Endothelial cell of umbilical vein (primary cell): Measurements from ENCODE around the gene SNX24. TPM values are rescaled to one million over a fixed set of nuclear protein-coding genes. Genes with fewer than 3 reads are reported as not detected.

Experiments used
- Bru-seq: library from RNA; stranded (reverse); fragments of 400-500 nt; gene quantifications from one replicate; lab custom pipeline; 2021; lab: Mats Ljungman, UMichigan
- BruChase-seq, 2 experiments: library from RNA; stranded (reverse); fragments of 400-500 nt; gene quantifications; one replicate each; lab custom pipeline; 2021; lab: Mats Ljungman, UMichigan
- BruUV-seq: library from RNA; stranded (reverse); fragments of 400-500 nt; replicated peaks from 2 replicates; lab custom pipeline; 2021; lab: Mats Ljungman, UMichigan
- CTCF ChIA-PET: fragments of 300-600, 350-600 bp; sonication (Branson Sonifier 250); formaldehyde crosslinking; loops from one replicate; lab custom pipeline; 2021; ENCODE audit warnings: antibody characterized with exemption, inconsistent platforms; lab: Charles Lee
- POLR2A ChIA-PET: fragments of 300-600, 350-600 bp; sonication (Branson Sonifier 250); formaldehyde crosslinking; loops from one replicate; lab custom pipeline; 2021; ENCODE audit warnings: antibody characterized with exemption, inconsistent platforms; lab: Charles Lee
- DNase-seq: peaks from one replicate; pipeline ENCODE4 v3.0.0-alpha.2; 2011; ENCODE audit warnings: low read depth, low spot score
- FAIRE-seq: peaks from 2 replicates; lab custom pipeline; 2011; peaks lifted over from hg19 to GRCh38; lab: Jason Lieb, UNC
- H2AFZ ChIP-seq: 2 replicates; pipeline ENCODE4 v1.6.0; 2012; ENCODE audit warnings: low read depth, low read length, control low read depth, inconsistent platforms
- H3K27ac ChIP-seq: 2 replicates; pipeline ENCODE4 v1.5.1; 2011; ENCODE audit warnings: low read depth, mild to moderate bottlenecking, control low read depth, low read length, moderate library complexity; ENCODE audit not compliant: insufficient read depth
- H3K27me3 ChIP-seq, 2 experiments: 2 replicates each; pipeline versions ENCODE4 v1.6.0 to v1.6.1; 2011; ENCODE audit warnings: low read length in 2 of 2, mixed read lengths in 1 of 2; ENCODE audit not compliant: control insufficient read depth in 2 of 2, insufficient read depth in 2 of 2
- H3K36me3 ChIP-seq, 2 experiments: 2 replicates in 1 of 2; 3 replicates in 1 of 2; pipeline ENCODE4 v1.5.1; 2011; ENCODE audit warnings: low read length in 2 of 2, mild to moderate bottlenecking in 1 of 2, moderate library complexity in 1 of 2; ENCODE audit not compliant: control insufficient read depth in 2 of 2, insufficient read depth in 2 of 2; ENCODE audit errors: extremely low read depth in 1 of 2
- H3K4me1 ChIP-seq: 3 replicates; pipeline ENCODE4 v1.5.1; 2011; ENCODE audit warnings: mild to moderate bottlenecking, low read length; ENCODE audit not compliant: control insufficient read depth, insufficient read depth; ENCODE audit errors: extremely low read depth
- H3K4me2 ChIP-seq: 2 replicates; pipeline ENCODE4 v1.6.1; 2011; ENCODE audit warnings: low read length, control low read depth, mixed read lengths; ENCODE audit not compliant: insufficient read depth
- H3K4me3 ChIP-seq, 3 experiments: fragments of 200-600 bp in 1 of 3; sonication (generic), shearing (Covaris generic) in 1 of 3; replicated peaks in 1 of 3; 2 replicates each; pipeline ENCODE4 v1.5.1; 2011 to 2016; ENCODE audit warnings: control low read depth in 3 of 3, low read length in 3 of 3, mild to moderate bottlenecking in 2 of 3, inconsistent platforms in 1 of 3, low read depth in 1 of 3, moderate library complexity in 1 of 3; ENCODE audit not compliant: insufficient read depth in 1 of 3
- H3K79me2 ChIP-seq: 2 replicates; pipeline ENCODE4 v1.6.0; 2012; ENCODE audit warnings: low read length, inconsistent platforms; ENCODE audit not compliant: control insufficient read depth, insufficient read depth
- H3K9ac ChIP-seq: replicated peaks from 2 replicates; pipeline ENCODE3; 2011; ENCODE audit warnings: low read length, control low read depth; ENCODE audit not compliant: insufficient read depth; ENCODE audit errors: extremely low read depth
- H3K9me1 ChIP-seq: replicated peaks from 3 replicates; pipeline ENCODE4 v1.6.0; 2011; ENCODE audit warnings: mild to moderate bottlenecking, low read length; ENCODE audit not compliant: control insufficient read depth, insufficient read depth; ENCODE audit errors: extremely low read depth
- H3K9me3 ChIP-seq: replicated peaks from 2 replicates; pipeline ENCODE4 v1.5.1; 2012; ENCODE audit warnings: low read length, inconsistent platforms; ENCODE audit not compliant: control insufficient read depth, insufficient read depth
- H4K20me1 ChIP-seq: replicated peaks from 2 replicates; pipeline ENCODE3; 2011; ENCODE audit warnings: mild to moderate bottlenecking, low read length; ENCODE audit not compliant: control insufficient read depth, insufficient read depth; ENCODE audit errors: extremely low read depth
- CTCF ChIP-seq, 2 donors: IDR thresholded peaks; 1 replicate in 1 of 2; 2 replicates in 1 of 2; pipeline ENCODE4 v1.5.1; 2011; ENCODE audit warnings: low read length in 2 of 2, mild to moderate bottlenecking in 2 of 2, moderate library complexity in 2 of 2, control low read depth in 1 of 2, inconsistent platforms in 1 of 2, low read depth in 1 of 2; ENCODE audit not compliant: insufficient read depth in 1 of 2; ENCODE audit errors: extremely low read depth in 1 of 2
- EZH2 ChIP-seq: IDR thresholded peaks from 2 replicates; pipeline ENCODE4 v1.6.1; 2012; ENCODE audit warnings: borderline replicate concordance, low read depth, mild to moderate bottlenecking, moderate library complexity, low read length, inconsistent platforms; ENCODE audit not compliant: severe bottlenecking
- FOS ChIP-seq: IDR thresholded peaks from 2 replicates; pipeline ENCODE4 v1.6.1; 2011; ENCODE audit warnings: mild to moderate bottlenecking, low read length, moderate library complexity, borderline replicate concordance; ENCODE audit not compliant: insufficient read depth
- GATA2 ChIP-seq: IDR thresholded peaks from 2 replicates; pipeline ENCODE4 v1.7.0; 2011; ENCODE audit warnings: low read depth, mild to moderate bottlenecking, moderate library complexity, mixed read lengths, low read length; ENCODE audit not compliant: insufficient read length, insufficient read depth
- JUN ChIP-seq: IDR thresholded peaks from 2 replicates; pipeline ENCODE4 v1.6.1; 2011; ENCODE audit warnings: borderline replicate concordance, low read depth; ENCODE audit not compliant: insufficient read length, insufficient read depth
- MAX ChIP-seq: IDR thresholded peaks from 2 replicates; pipeline ENCODE4 v1.6.1; 2011; ENCODE audit not compliant: insufficient read depth, insufficient read length
- MYC ChIP-seq: IDR thresholded peaks from one replicate; pipeline ENCODE4 v1.6.1; 2011; ENCODE audit warnings: mild to moderate bottlenecking, low read depth, low read length
- POLR2A ChIP-seq: IDR thresholded peaks from 2 replicates; pipeline ENCODE4 v1.6.1; 2012; ENCODE audit warnings: low read depth, mild to moderate bottlenecking, control low read depth, low read length
- POLR2AphosphoS5 ChIP-seq: IDR thresholded peaks from 2 replicates; pipeline ENCODE4 v1.6.1; 2012; ENCODE audit warnings: low read depth, mild to moderate bottlenecking, control low read depth, low read length, moderate library complexity; ENCODE audit not compliant: insufficient read depth
- dilution Hi-C: fragments of 300-500 bp; cut with MboI; formaldehyde crosslinking; loops from one replicate; pipeline ENCODE4 v1.15.0; 2019; ENCODE audit warnings: low sequenced_read_pairs; ENCODE audit not compliant: extremely low pct_ligation_motif_present
- intact Hi-C: fragments of 100-400 bp; cut with micrococcal nuclease; formaldehyde crosslinking; loops from one replicate; pipeline ENCODE4 v1.10.0; 2022
- long read RNA-seq: library from polyadenylated mRNA; stranded (forward); transcript quantifications from one replicate; pipeline ENCODE4 v2.0.0, GENCODE V29; 2021
- polyA minus RNA-seq, 3 experiments: library from RNA; depleted of rRNA, polyadenylated mRNA; stranded (reverse); fragments of >200 nt; gene quantifications; 1 replicate in 1 of 3; 2 replicates in 2 of 3; pipeline ENCODE4 v1.2.3, GENCODE V29; 2011
- polyA plus RNA-seq, 4 experiments: library from polyadenylated mRNA; depleted of rRNA in 3 of 4; stranded (reverse) in 3 of 4; unstranded in 1 of 4; fragments of >200 nt; gene quantifications; 2 replicates each; pipeline versions ENCODE4 v1.2.1 to v1.2.3, GENCODE V29; 2011 to 2012; ENCODE audit warnings: missing spikeins in 1 of 4
- total RNA-seq: library from RNA; stranded (reverse); gene quantifications from 2 replicates; pipeline ENCODE4 v1.2.3, GENCODE V29; 2021

Gene SNX24
- total RNA-seq (8.8 and 14.9 TPM in 2 replicates), polyA plus RNA-seq (2.9 TPM in 2 replicates), polyA minus RNA-seq (2.6 and 3.5 TPM in 2 replicates), Bru-seq, nascent RNA (percentile 62 among the genes with signal in this experiment), BruChase-seq, experiment 1, labeled RNA remaining after a 6-hour chase (percentile 45 among the genes with signal in this experiment), BruChase-seq, experiment 2, labeled RNA remaining after a 2-hour chase (percentile 53 among the genes with signal in this experiment)
- 4.7 and 5.5 TPM in 2 replicates for polyA plus RNA-seq (2011; cell fraction: cytosol; rRNA removed)
- 5.7 and 5.9 TPM in 2 replicates for polyA plus RNA-seq (2011; cell fraction: nucleus; rRNA removed)
- polyA plus RNA-seq (2012) = 6.9 and 9.5 TPM in 2 replicates
- polyA minus RNA-seq (2011; cell fraction: cytosol; rRNA and poly(A)+ RNA removed) = 3.2 TPM
- polyA minus RNA-seq (2011; cell fraction: nucleus; rRNA and poly(A)+ RNA removed) = 3.5 and 3.7 TPM in 2 replicates
- long read RNA-seq, transcript SNX24-201 (7 exons, 2,158 nt) = major isoform, 12 of 19 reads
- long read RNA-seq, partial matches to known transcripts = 1 of 19 reads
- long read RNA-seq, other reads (novel, unspliced or antisense) = 2 of 19 reads

- Histone ChIP-seq H3K9me3 (no peaks in the 10 kb centered on the region), H3K27ac (peak within 1 kb of the TSS; percentile 0), H3K9ac (peak within 1 kb of the TSS; percentile 80), H3K79me2 (no peaks in the 10 kb centered on the region), H3K4me1 (peaks cover 18% of the 10 kb centered on the region), H2AFZ (peak within 1 kb of the TSS; percentile 89), H3K9me1 (no peaks in the 10 kb centered on the region), H4K20me1 (no peaks in the 10 kb centered on the region), H3K4me2 (peak within 1 kb of the TSS; percentile 78), H3K4me3 (peak within 1 kb of the TSS; percentile 76 to 95 (median 93)), H3K36me3 (no peaks in the 10 kb centered on the region), H3K27me3 (no peaks in the 10 kb centered on the region)
- TF ChIP-seq POLR2AphosphoS5 (peak; percentile 59), JUN (no peak), POLR2A (peak; percentile 73)
- intact Hi-C loops (loop anchor here (1.0 to 10.0 kb wide), 7 partner anchors 71 to 669 kb away; partner anchors contain the start of genes CSNK1G3 and PPIC), dilution Hi-C loops (no loop called here)
- FAIRE-seq (peak; percentile 68), DNase-seq (peak; percentile 71)
- BruUV-seq = no TSS peak
- CTCF ChIA-PET = interaction anchor here (0.8 to 3.6 kb wide), 6 partner anchors 10 to 142 kb away, joined by 3 to 21 read pairs (median 5); no protein-coding TSS in a partner anchor
- POLR2A ChIA-PET = no interaction called here
These were observed at the start of gene SNX24 for GRCh38 chr5:122845229-122846050. SNX24 (plus strand) TSS chr5:122845613; CDS start chr5:122845634, 21 bp downstream.

GRCh38 chr5:122805481-122805880 is 39.9 kb upstream of the SNX24 start:
- no peak for TF ChIP-seq FOS
- no peak for TF ChIP-seq MAX
- TF ChIP-seq EZH2 = no peak
- no peak for TF ChIP-seq CTCF (IDR thresholded peaks at IDR 0.05; ENCODE audit: extremely low read depth in 1 of 2, insufficient read depth in 1 of 2, low read depth in 1 of 2, low read length in 2 of 2)
- TF ChIP-seq GATA2 = no peak
- TF ChIP-seq MYC = no peak
- TF ChIP-seq POLR2AphosphoS5 = no peak
- TF ChIP-seq POLR2A = no peak
- no peak for TF ChIP-seq JUN
- Histone ChIP-seq H2AFZ (no peak overlapping the region), H3K9ac (no peak overlapping the region), H3K9me3 (no peaks in the 10 kb centered on the region), H3K79me2 (no peaks in the 10 kb centered on the region), H3K4me1 (no peaks in the 10 kb centered on the region), H3K27ac (no peak overlapping the region), H3K4me3 (no peak overlapping the region), H4K20me1 (no peaks in the 10 kb centered on the region), H3K4me2 (no peak overlapping the region), H3K36me3 (peaks cover 0 to 1% of the 10 kb centered on the region in 2 experiments), H3K9me1 (no peaks in the 10 kb centered on the region), H3K27me3 (no peaks in the 10 kb centered on the region)
- FAIRE-seq = no peak
- BruUV-seq = no TSS peak
- POLR2A ChIA-PET = no interaction called here
- dilution Hi-C loops (no loop called here), intact Hi-C loops (no loop called here)
- CTCF ChIA-PET = no interaction called here
- DNase-seq = no peak
